Liver (tissue), 9 donors: Measurements from ENCODE around the gene MANBA. TPM values are rescaled to one million over a fixed set of nuclear protein-coding genes. Genes with fewer than 3 reads are reported as not detected.

Experiments
- DNase-seq: peaks from one replicate; pipeline ENCODE4 v3.0.0-alpha.2; 2017; ENCODE audit warnings: low spot score
- H3K27ac ChIP-seq, 2 donors: one replicate each; pipeline ENCODE4 v1.7.0; 2013; ENCODE audit warnings: inconsistent platforms in 2 of 2, low read length in 2 of 2, control low read depth in 1 of 2, low read depth in 1 of 2, mild to moderate bottlenecking in 1 of 2
- H3K27me3 ChIP-seq, 4 donors: one replicate each; pipeline versions ENCODE4 v1.6.1 to v1.7.0; 2013; ENCODE audit warnings: low read length in 3 of 4, inconsistent platforms in 1 of 4, mild to moderate bottlenecking in 1 of 4, moderate library complexity in 1 of 4; ENCODE audit not compliant: control insufficient read depth in 4 of 4, insufficient read depth in 4 of 4
- H3K36me3 ChIP-seq, 4 donors: one replicate each; pipeline versions ENCODE4 v1.6.1 to v1.7.0; 2013; ENCODE audit warnings: low read length in 3 of 4, mild to moderate bottlenecking in 3 of 4, low read depth in 1 of 4, moderate library complexity in 1 of 4; ENCODE audit not compliant: control insufficient read depth in 4 of 4, insufficient read depth in 3 of 4
- H3K4me1 ChIP-seq, 4 donors: one replicate each; pipeline versions ENCODE4 v1.6.1 to v1.7.0; 2013; ENCODE audit warnings: low read length in 3 of 4, mild to moderate bottlenecking in 3 of 4, moderate library complexity in 1 of 4; ENCODE audit not compliant: control insufficient read depth in 4 of 4, insufficient read depth in 4 of 4
- H3K4me3 ChIP-seq, 3 donors: one replicate each; pipeline versions ENCODE4 v1.6.1 to v1.7.0; 2013; ENCODE audit warnings: low read length in 3 of 3, control low read depth in 1 of 3, low read depth in 1 of 3, mild to moderate bottlenecking in 1 of 3
- H3K9ac ChIP-seq, 2 donors: one replicate each; pipeline ENCODE4 v1.7.0; 2013; ENCODE audit warnings: low read length in 2 of 2, mild to moderate bottlenecking in 2 of 2, moderate library complexity in 2 of 2, control low read depth in 1 of 2, low read depth in 1 of 2
- H3K9me3 ChIP-seq, 4 donors: one replicate each; pipeline versions ENCODE4 v1.6.1 to v1.7.0; 2013; ENCODE audit warnings: low read length in 3 of 4; ENCODE audit not compliant: control insufficient read depth in 4 of 4
- ATF3 ChIP-seq: IDR thresholded peaks from 2 replicates; pipeline ENCODE4 v1.6.1; 2016; ENCODE audit warnings: antibody characterized with exemption
- CTCF ChIP-seq: fragments of 150-350 bp; IDR thresholded peaks from 2 replicates; pipeline ENCODE4 v1.5.1; 2017; ENCODE audit warnings: improper control_type of control experiment, low read depth, low read length; ENCODE audit not compliant: missing input control
- EGR1 ChIP-seq, 2 donors: IDR thresholded peaks; 2 replicates each; pipeline ENCODE4 v1.6.1; 2016 to 2018; ENCODE audit warnings: antibody characterized with exemption in 2 of 2, low read depth in 2 of 2
- FOXA2 ChIP-seq: IDR thresholded peaks from 2 replicates; pipeline ENCODE4 v1.6.1; 2016; ENCODE audit warnings: antibody characterized with exemption
- GABPA ChIP-seq, 2 donors: IDR thresholded peaks in 1 of 2; conservative IDR thresholded peaks in 1 of 2; 2 replicates each; pipeline ENCODE4 v1.6.1; 2016; ENCODE audit warnings: antibody characterized with exemption in 2 of 2, mild to moderate bottlenecking in 1 of 2, moderate library complexity in 1 of 2
- HNF4A ChIP-seq, 2 donors: conservative IDR thresholded peaks; 2 replicates each; pipeline ENCODE4 v1.6.1; 2016; ENCODE audit warnings: antibody characterized with exemption in 2 of 2, mild to moderate bottlenecking in 2 of 2
- HNF4G ChIP-seq: IDR thresholded peaks from 2 replicates; pipeline ENCODE4 v1.6.1; 2016; ENCODE audit warnings: antibody characterized with exemption
- JUND ChIP-seq, 2 donors: IDR thresholded peaks; 2 replicates each; pipeline ENCODE4 v1.6.1; 2016; ENCODE audit warnings: antibody characterized with exemption in 2 of 2
- MAX ChIP-seq: IDR thresholded peaks from 2 replicates; pipeline ENCODE4 v1.6.1; 2016; ENCODE audit warnings: antibody characterized with exemption
- NR2F2 ChIP-seq: IDR thresholded peaks from 2 replicates; pipeline ENCODE4 v1.6.1; 2016; ENCODE audit warnings: antibody characterized with exemption
- RAD21 ChIP-seq, 2 donors: IDR thresholded peaks; 2 replicates each; pipeline ENCODE4 v1.6.1; 2016; ENCODE audit warnings: antibody characterized with exemption in 2 of 2, mild to moderate bottlenecking in 2 of 2
- RXRA ChIP-seq, 2 donors: IDR thresholded peaks; 2 replicates each; pipeline ENCODE4 v1.6.1; 2017 to 2018; ENCODE audit warnings: antibody characterized with exemption in 2 of 2, mild to moderate bottlenecking in 1 of 2
- SP1 ChIP-seq: IDR thresholded peaks from 2 replicates; pipeline ENCODE4 v1.6.1; 2018; ENCODE audit warnings: antibody characterized with exemption, mild to moderate bottlenecking
- TAF1 ChIP-seq: conservative IDR thresholded peaks from 2 replicates; pipeline ENCODE4 v1.6.1; 2016; ENCODE audit warnings: antibody characterized with exemption, mild to moderate bottlenecking
- YY1 ChIP-seq: IDR thresholded peaks from 2 replicates; pipeline ENCODE4 v1.6.1; 2016; ENCODE audit warnings: antibody characterized with exemption, mild to moderate bottlenecking
- ZBTB33 ChIP-seq: IDR thresholded peaks from 2 replicates; pipeline ENCODE4 v1.6.1; 2016; ENCODE audit warnings: antibody characterized with exemption
- WGBS: extraction: QIAGEN DNeasy Blood & Tissue Kit; methylation state at CpG from one replicate; pipeline ENCODE4 v1.1.7; 2013; 5-methylcytosine and 5-hydroxymethylcytosine counted together
- polyA plus RNA-seq, 2 donors: library from polyadenylated mRNA; stranded (reverse) in 1 of 2; unstranded in 1 of 2; fragments of 200-250 nt in 1 of 2; fragments of >200 nt in 1 of 2; fragmentation: Nextera tagmentation in 1 of 2; extraction: Ambion mirVana in 1 of 2; gene quantifications; one replicate each; pipeline versions ENCODE4 v1.2.1 to v1.2.3, GENCODE V29; 2013 to 2015
- total RNA-seq, 2 donors: library from RNA; depleted of rRNA; stranded (reverse); fragments of >200 nt; gene quantifications; one replicate each; pipeline ENCODE4 v1.2.3, GENCODE V29; 2014
- donor health status: healthy.
- donor health status: healthy.
- donor health status: healthy.
- donor health status: healthy.
- donor health status: healthy.

Gene MANBA
- total and polyA plus RNA-seq, 4 donors = 7.1 to 24.2 (median 15.5) TPM

- H3K4me3 ChIP-seq = no peak overlapping the region
- H3K9ac ChIP-seq = no peak overlapping the region
- DNase-seq = no peak
- peaks cover 0 to under 1% (median 0%) of the 10 kb centered on the region in 4 donors for H3K36me3 ChIP-seq
- H3K9me3 ChIP-seq = peaks cover 0 to 3% (median 0%) of the 10 kb centered on the region in 4 donors
- no peak overlapping the region for H3K27ac ChIP-seq
- TF ChIP-seq EGR1 (IDR thresholded peaks at IDR 0.05; ENCODE audit: low read depth in 2 of 2) (no peak), YY1 (no peak), JUND (IDR thresholded peaks at IDR 0.05) (no peak), RAD21 (IDR thresholded peaks at IDR 0.05) (no peak), GABPA (IDR thresholded peaks at IDR 0.05 in 1 of 2, conservative IDR thresholded peaks at IDR 0.05 in 1 of 2) (no peak), MAX (no peak)
- no peaks in the 10 kb centered on the region for H3K27me3 ChIP-seq
- 44% methylated on average over 1 of the region's 1 CpG for WGBS
- H3K4me1 ChIP-seq = peaks cover 0 to under 1% (median 0%) of the 10 kb centered on the region in 4 donors
These were observed 25.5 kb upstream of the MANBA start for GRCh38 chr4:102786279-102786678.

GRCh38 chr4:102783006-102783405, 22.2 kb upstream of the MANBA start:
- Histone ChIP-seq H3K4me3 (no peak overlapping the region), H3K9me3 (peaks cover 0 to 2% (median 0%) of the 10 kb centered on the region in 4 donors), H3K36me3 (no peaks in the 10 kb centered on the region), H3K27me3 (no peaks in the 10 kb centered on the region), H3K4me1 (peaks cover 0 to 6% (median 0%) of the 10 kb centered on the region in 4 donors), H3K9ac (no peak overlapping the region), H3K27ac (no peak overlapping the region)
- WGBS = 93% methylated on average over 2 of the region's 2 CpGs
- DNase-seq = no peak
- TF ChIP-seq EGR1 (IDR thresholded peaks at IDR 0.05; ENCODE audit: low read depth in 2 of 2) (no peak), FOXA2 (no peak), HNF4A (conservative IDR thresholded peaks at IDR 0.05) (no peak), YY1 (no peak), NR2F2 (no peak), MAX (no peak), ATF3 (no peak), CTCF (no peak), RAD21 (IDR thresholded peaks at IDR 0.05) (no peak), GABPA (IDR thresholded peaks at IDR 0.05 in 1 of 2, conservative IDR thresholded peaks at IDR 0.05 in 1 of 2) (no peak), RXRA (IDR thresholded peaks at IDR 0.05) (no peak), TAF1 (no peak), HNF4G (no peak), SP1 (no peak)

- DNase-seq = no peak
- no peak overlapping the region for H3K9ac ChIP-seq
- peaks cover 0 to 6% (median 0%) of the 10 kb centered on the region in 4 donors for H3K4me1 ChIP-seq
- TF ChIP-seq ATF3 = no peak
- TF ChIP-seq HNF4G = no peak
- no peak for TF ChIP-seq ZBTB33
- no peak overlapping the region for H3K4me3 ChIP-seq
- H3K27ac ChIP-seq = no peak overlapping the region
- no peaks in the 10 kb centered on the region for H3K36me3 ChIP-seq
- no peaks in the 10 kb centered on the region for H3K27me3 ChIP-seq
- H3K9me3 ChIP-seq = no peaks in the 10 kb centered on the region
- 96% methylated on average over 1 of the region's 1 CpG for WGBS
These were observed 20.8 kb upstream of the MANBA start for GRCh38 chr4:102781570-102781969.
